H9 (cell line): ENCODE data around the gene GOLGA1. TPM values are rescaled to one million over a fixed set of nuclear protein-coding genes. Genes with fewer than 3 reads are reported as not detected.

Experiments used
- DNase-seq: peaks from one replicate; pipeline ENCODE4 v3.0.0-alpha.2; 2017
- H2AFZ ChIP-seq: one replicate; pipeline ENCODE4 v1.6.1; 2013; ENCODE audit warnings: mild to moderate bottlenecking, low read length, control low read depth, moderate library complexity
- H2AK5ac ChIP-seq: 2 replicates; pipeline ENCODE4 v1.6.1; 2013; ENCODE audit warnings: low read length, control low read depth, mixed read lengths; ENCODE audit not compliant: insufficient read length
- H2BK120ac ChIP-seq: one replicate; pipeline ENCODE4 v1.6.1; 2013; ENCODE audit warnings: low read depth, mild to moderate bottlenecking, low read length, control low read depth, inconsistent platforms; ENCODE audit not compliant: poor library complexity, severe bottlenecking
- H2BK12ac ChIP-seq: 2 replicates; pipeline ENCODE4 v1.6.1; 2013; ENCODE audit warnings: low read length, control low read depth, mixed read lengths, low read depth; ENCODE audit not compliant: insufficient read length
- H2BK15ac ChIP-seq: 2 replicates; pipeline ENCODE4 v1.6.1; 2013; ENCODE audit warnings: low read depth, low read length, control low read depth
- H2BK20ac ChIP-seq: one replicate; pipeline ENCODE4 v1.6.1; 2013; ENCODE audit warnings: low read depth, mild to moderate bottlenecking, low read length, control low read depth, inconsistent platforms; ENCODE audit not compliant: poor library complexity, severe bottlenecking
- H2BK5ac ChIP-seq: 2 replicates; pipeline ENCODE4 v1.6.1; 2013; ENCODE audit warnings: low read length, control low read depth, mixed read lengths; ENCODE audit not compliant: insufficient read length
- H3K14ac ChIP-seq: 2 replicates; pipeline ENCODE4 v1.6.1; 2013; ENCODE audit warnings: low read length, control low read depth; ENCODE audit not compliant: insufficient read depth
- H3K18ac ChIP-seq: 2 replicates; pipeline ENCODE4 v1.6.1; 2013; ENCODE audit warnings: low read depth, mild to moderate bottlenecking, mixed read lengths, low read length, control low read depth; ENCODE audit not compliant: insufficient read length
- H3K23ac ChIP-seq: 2 replicates; pipeline ENCODE4 v1.6.1; 2013; ENCODE audit warnings: low read length, control low read depth, mixed read lengths, low read depth; ENCODE audit not compliant: insufficient read length
- H3K23me2 ChIP-seq: 2 replicates; pipeline ENCODE4 v1.6.1; 2013; ENCODE audit warnings: low read depth, mild to moderate bottlenecking, mixed read lengths, low read length, control low read depth; ENCODE audit not compliant: insufficient read length, poor library complexity, severe bottlenecking
- H3K27ac ChIP-seq: 2 replicates; pipeline ENCODE4 v1.5.1; 2013; ENCODE audit warnings: low read length, control low read depth, mixed read lengths, low read depth; ENCODE audit not compliant: insufficient read length
- H3K27me3 ChIP-seq: 2 replicates; pipeline ENCODE4 v1.6.1; 2013; ENCODE audit warnings: low read length, control low read depth, inconsistent platforms; ENCODE audit not compliant: insufficient read depth
- H3K4ac ChIP-seq: 2 replicates; pipeline ENCODE4 v1.6.1; 2013; ENCODE audit warnings: low read depth, mild to moderate bottlenecking, control low read depth, inconsistent platforms, low read length, moderate library complexity
- H3K4me1 ChIP-seq: 2 replicates; pipeline ENCODE4 v1.6.1; 2013; ENCODE audit warnings: low read length, control low read depth, inconsistent platforms; ENCODE audit not compliant: insufficient read depth
- H3K4me2 ChIP-seq: 2 replicates; pipeline ENCODE4 v1.6.1; 2013; ENCODE audit warnings: low read length, control low read depth, mixed read lengths; ENCODE audit not compliant: insufficient read length, insufficient read depth
- H3K56ac ChIP-seq: 2 replicates; pipeline ENCODE4 v1.6.1; 2013; ENCODE audit warnings: low read depth, mild to moderate bottlenecking, mixed read lengths, low read length, control low read depth; ENCODE audit not compliant: insufficient read length
- H3K79me1 ChIP-seq: 2 replicates; pipeline ENCODE4 v1.6.1; 2013; ENCODE audit warnings: low read depth, mild to moderate bottlenecking, moderate library complexity, low read length, control low read depth, inconsistent platforms; ENCODE audit not compliant: insufficient read depth, poor library complexity, severe bottlenecking
- H3K79me2 ChIP-seq: 2 replicates; pipeline ENCODE4 v1.6.1; 2013; ENCODE audit warnings: low read length, control low read depth, inconsistent platforms; ENCODE audit not compliant: insufficient read depth
- H3K9ac ChIP-seq: 2 replicates; pipeline ENCODE4 v1.6.1; 2013; ENCODE audit warnings: low read length, control low read depth, mixed read lengths; ENCODE audit not compliant: insufficient read length; ENCODE audit errors: extremely low read depth
- H3K9me3 ChIP-seq: one replicate; pipeline ENCODE4 v1.6.1; 2013; ENCODE audit warnings: low read depth, low read length, inconsistent platforms; ENCODE audit not compliant: control insufficient read depth
- H3T11ph ChIP-seq: one replicate; pipeline ENCODE4 v1.6.1; 2013; ENCODE audit warnings: mild to moderate bottlenecking, low read length, control low read depth, inconsistent platforms
- H4K20me1 ChIP-seq: one replicate; pipeline ENCODE4 v1.6.1; 2013; ENCODE audit not compliant: control insufficient read depth, insufficient read length, insufficient read depth
- H4K5ac ChIP-seq: 2 replicates; pipeline ENCODE4 v1.6.1; 2013; ENCODE audit warnings: low read depth, mild to moderate bottlenecking, mixed read lengths, low read length, control low read depth; ENCODE audit not compliant: insufficient read length
- H4K8ac ChIP-seq: replicated peaks from 2 replicates; pipeline ENCODE4 v1.6.1; 2013; ENCODE audit warnings: low read length, control low read depth, mixed read lengths, low read depth; ENCODE audit not compliant: insufficient read length
- H4K91ac ChIP-seq: 2 replicates; pipeline ENCODE4 v1.6.1; 2013; ENCODE audit warnings: low read depth, mild to moderate bottlenecking, moderate library complexity, mixed read lengths, low read length, control low read depth; ENCODE audit not compliant: insufficient read length
- H3K27ac Mint-ChIP-seq, 3 experiments: 2 replicates in 2 of 3; 3 replicates in 1 of 3; pipeline ENCODE4 v1.8.0; 2020 to 2021; ENCODE audit warnings: mixed read lengths in 3 of 3, mild to moderate bottlenecking in 1 of 3, moderate library complexity in 1 of 3
- H3K27me3 Mint-ChIP-seq: 2 replicates; pipeline ENCODE4 v1.8.0; 2021; ENCODE audit warnings: low read depth, mild to moderate bottlenecking, moderate library complexity, mixed read lengths
- H3K36me3 Mint-ChIP-seq, 3 experiments: 2 replicates in 2 of 3; 3 replicates in 1 of 3; pipeline ENCODE4 v1.8.0; 2020 to 2021; ENCODE audit warnings: low read depth in 3 of 3, mixed read lengths in 3 of 3; ENCODE audit not compliant: insufficient read depth in 1 of 3
- H3K4me1 Mint-ChIP-seq, 2 experiments: 2 replicates each; pipeline ENCODE4 v1.8.0; 2020; ENCODE audit warnings: mixed read lengths in 2 of 2
- H3K4me3 Mint-ChIP-seq, 2 experiments: 2 replicates in 1 of 2; 3 replicates in 1 of 2; pipeline ENCODE4 v1.8.0; 2020 to 2021; ENCODE audit warnings: mild to moderate bottlenecking in 2 of 2, mixed read lengths in 2 of 2, moderate library complexity in 1 of 2
- H3K9me3 Mint-ChIP-seq, 2 experiments: 2 replicates in 1 of 2; 3 replicates in 1 of 2; pipeline ENCODE4 v1.8.0; 2020; ENCODE audit warnings: mild to moderate bottlenecking in 2 of 2, mixed read lengths in 2 of 2, moderate library complexity in 1 of 2
- CTCF ChIP-seq: fragments of 200-600 bp; sonication (generic); conservative IDR thresholded peaks from 3 replicates; pipeline ENCODE4 v1.8.0; 2021; ENCODE audit warnings: antibody characterized with exemption, mild to moderate bottlenecking
- WGBS: extraction: QIAGEN DNeasy Blood & Tissue Kit; methylation state at CpG from one replicate; pipeline ENCODE4 v1.1.7; 2013; ENCODE audit warnings: missing lambda C conversion rate, low lambda C conversion rate, mixed read lengths; ENCODE audit not compliant: insufficient read length; ENCODE audit errors: extremely low coverage; 5-methylcytosine and 5-hydroxymethylcytosine counted together
- total RNA-seq: library from RNA; stranded (reverse); gene quantifications from 2 replicates; pipeline ENCODE4 v1.2.1, GENCODE V29; 2021

GOLGA1 gene
- total RNA-seq, 1 experiment from 2014 or later = 7.6 TPM

- Histone ChIP-seq H2BK20ac (no peak overlapping the region), H3K27me3 (no peaks in the 10 kb centered on the region), H2AFZ (no peak overlapping the region), H2AK5ac (no peak overlapping the region), H3K79me2 (no peaks in the 10 kb centered on the region), H4K91ac (no peak overlapping the region), H3K18ac (no peak overlapping the region), H2BK5ac (no peak overlapping the region), H3K9me3 (no peaks in the 10 kb centered on the region), H3K4me1 (no peaks in the 10 kb centered on the region), H2BK12ac (no peak overlapping the region), H3K23me2 (no peaks in the 10 kb centered on the region), H4K20me1 (no peaks in the 10 kb centered on the region), H3K4me2 (no peak overlapping the region), H2BK15ac (no peak overlapping the region), H3T11ph (no peak overlapping the region), H2BK120ac (no peak overlapping the region), H3K4ac (no peak overlapping the region), H3K9ac (no peak overlapping the region), H3K79me1 (no peaks in the 10 kb centered on the region), H3K23ac (no peak overlapping the region), H3K27ac (no peak overlapping the region), H4K8ac (no peak overlapping the region), H3K56ac (no peak overlapping the region), H4K5ac (no peak overlapping the region), H3K14ac (no peak overlapping the region)
- no peak for TF ChIP-seq CTCF
- Mint-ChIP-seq H3K4me1 (peaks cover 2 to 14% of the 10 kb centered on the region in 2 experiments; a peak in 2 of 4 replicates), H3K27me3 (peaks cover 2% of the 10 kb centered on the region; the same call in 1 of the 2 replicates), H3K27ac (no peak overlapping the region), H3K9me3 (no peaks in the 10 kb centered on the region), H3K36me3 (peaks cover 0 to 1% (median 0%) of the 10 kb centered on the region in 3 experiments; a peak in 2 of 7 replicates), H3K4me3 (no peak overlapping the region)
- no CpG with 5 or more reads among the region's 13 CpGs for WGBS
- no peak for DNase-seq
These were observed 105.8 kb downstream of the GOLGA1 start for GRCh38 chr9:124835026-124835557.
